H1 (cell line): ENCODE measurements around the gene MATR3. TPM values are rescaled to one million over a fixed set of nuclear protein-coding genes. Genes with fewer than 3 reads are reported as not detected.

Source experiments
- CHD2 ChIP-seq: IDR thresholded peaks from 2 replicates; pipeline ENCODE4 v1.6.1; 2012; ENCODE audit warnings: low read length, improper control_type of control experiment
- NRF1 ChIP-seq: IDR thresholded peaks from 2 replicates; pipeline ENCODE4 v1.6.1; 2011; ENCODE audit warnings: mild to moderate bottlenecking, low read depth, low read length, improper control_type of control experiment
- TAF7 ChIP-seq: optimal IDR thresholded peaks from 2 replicates; pipeline ENCODE3; 2011; ENCODE audit warnings: low read depth, mild to moderate bottlenecking, inconsistent platforms, low read length, moderate library complexity, borderline replicate concordance
- ZNF274 ChIP-seq: IDR thresholded peaks from 2 replicates; pipeline ENCODE4 v1.7.0; 2012; ENCODE audit warnings: low read length, borderline replicate concordance; ENCODE audit errors: extremely low read depth
- polyA plus RNA-seq, 7 experiments: library from polyadenylated mRNA; depleted of rRNA in 3 of 7; stranded (reverse) in 5 of 7; unstranded in 2 of 7; fragments of >200 nt in 5 of 7; fragments of 200-250 nt in 2 of 7; gene quantifications; 1 replicate in 5 of 7; 2 replicates in 1 of 7; 4 replicates in 1 of 7; pipeline versions ENCODE4 v1.2.1 to v1.2.3, GENCODE V29; 2011 to 2013; ENCODE audit warnings: missing spikeins in 2 of 7, mixed read lengths in 2 of 7
- total RNA-seq: library from RNA; stranded (reverse); fragmentation: NEBNext Ultra II Directional; extraction: Animal tissue kit (Norgen Biotek cat#: 25700); gene quantifications from 2 replicates; pipeline ENCODE4 v1.2.1, GENCODE V29; 2021
- TF ChIP-seq, protein P1 (sequence below): IDR thresholded peaks from 2 replicates; pipeline ENCODE4 v1.6.1; 2011; ENCODE audit warnings: low read depth, mild to moderate bottlenecking, low read length; ENCODE audit not compliant: insufficient read depth

The MATR3 gene
- total and polyA plus RNA-seq, 2 of the 8 experiments (the other 6 are each of a cell fraction or from before 2014, with no cell fraction given) = 116 to 389 TPM

DNA sequence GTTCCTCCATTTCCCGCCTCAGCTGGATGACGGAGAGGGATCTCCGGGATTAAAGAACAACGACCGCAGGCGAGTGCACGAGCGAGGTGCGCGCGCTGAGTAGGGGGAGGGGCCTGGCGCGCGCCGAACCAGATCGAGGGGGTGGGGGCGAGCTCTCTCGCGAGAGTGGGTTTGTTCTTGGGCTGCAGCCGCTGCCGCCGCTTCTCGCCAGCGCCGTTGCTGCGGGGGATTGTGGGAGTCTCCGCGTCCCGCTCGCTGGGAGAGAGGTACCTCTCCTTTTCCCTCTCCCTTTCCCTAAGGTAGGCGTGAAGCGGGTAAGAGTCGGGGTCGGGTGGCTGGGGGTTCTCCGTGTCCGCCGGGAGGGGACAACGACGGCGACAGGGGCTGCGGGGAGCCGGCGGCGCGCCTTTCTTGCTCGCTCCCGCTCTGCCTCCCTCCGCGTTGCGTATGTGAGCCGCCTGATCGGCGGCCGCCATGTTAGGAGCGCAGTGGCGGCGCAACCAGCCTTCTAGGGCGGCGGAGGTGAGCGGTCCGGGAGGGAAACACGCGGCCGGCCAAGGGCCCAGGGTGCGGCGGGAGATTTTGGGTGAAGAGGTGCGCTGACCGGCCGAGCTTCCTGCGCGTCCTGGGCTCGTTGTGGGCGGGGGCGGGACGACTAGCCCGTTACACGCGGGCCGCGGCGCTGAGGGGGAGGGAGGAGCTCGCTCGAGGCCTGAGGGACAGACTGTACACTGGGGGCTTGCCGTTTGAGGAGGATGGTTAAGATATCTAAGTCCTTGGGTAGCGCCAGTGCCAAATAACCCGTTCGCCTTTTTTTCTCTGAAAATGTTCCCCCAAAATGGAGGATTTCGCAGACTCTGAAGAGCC is at the start of gene MATR3 (continued):
- TF ChIP-seq CHD2 (peak; percentile 99), NRF1 (peak; percentile 28), ZNF274 (no peak), TAF7 (peak; percentile 97)
- TF ChIP-seq, protein P1, sequence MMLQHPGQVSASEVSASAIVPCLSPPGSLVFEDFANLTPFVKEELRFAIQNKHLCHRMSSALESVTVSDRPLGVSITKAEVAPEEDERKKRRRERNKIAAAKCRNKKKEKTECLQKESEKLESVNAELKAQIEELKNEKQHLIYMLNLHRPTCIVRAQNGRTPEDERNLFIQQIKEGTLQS = no peak
